ENCODE measurements around the gene PLTP.

DNA sequence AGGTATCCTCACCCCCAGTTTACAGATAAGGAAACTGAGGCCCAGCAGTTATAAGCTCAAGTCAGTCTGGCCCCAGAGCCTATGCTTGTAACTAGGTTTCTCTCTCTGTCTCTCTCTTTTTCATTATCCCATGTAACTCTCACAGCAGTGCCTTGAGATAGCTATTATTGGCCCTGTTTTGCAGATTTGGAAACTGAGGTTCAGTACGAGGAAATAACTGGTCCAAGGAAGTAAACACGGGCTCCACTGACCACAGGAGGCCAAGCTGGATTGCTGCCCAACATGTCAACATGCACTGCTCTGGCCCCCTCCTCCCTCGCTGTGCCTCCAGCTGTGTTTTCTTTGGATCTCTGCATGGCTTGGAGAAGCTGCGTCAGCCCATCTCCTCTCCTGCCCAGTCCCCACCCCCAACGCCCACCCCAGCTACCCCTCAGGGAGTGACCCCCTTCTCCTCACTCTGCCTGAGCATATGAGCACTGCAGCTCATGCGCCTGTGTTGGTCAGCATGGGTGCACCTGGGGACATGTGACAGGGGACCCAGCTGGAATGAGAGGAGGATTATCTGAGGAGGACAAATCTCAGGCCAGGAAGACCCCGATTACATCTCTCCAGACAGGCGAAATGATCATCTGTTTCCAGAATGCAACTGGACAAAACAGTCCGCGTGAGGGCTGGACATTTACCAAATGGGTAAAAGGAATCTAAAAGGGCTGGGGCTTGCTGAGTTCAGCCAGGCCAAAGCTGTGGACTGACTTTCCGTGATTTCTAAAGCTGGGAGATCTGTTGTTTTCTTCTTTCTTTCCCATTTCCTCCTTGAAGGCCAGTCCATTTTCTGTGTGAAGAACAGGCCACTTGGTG is 7.8 kb upstream of the PLTP start:
- TF ChIP-seq, protein P1, sequence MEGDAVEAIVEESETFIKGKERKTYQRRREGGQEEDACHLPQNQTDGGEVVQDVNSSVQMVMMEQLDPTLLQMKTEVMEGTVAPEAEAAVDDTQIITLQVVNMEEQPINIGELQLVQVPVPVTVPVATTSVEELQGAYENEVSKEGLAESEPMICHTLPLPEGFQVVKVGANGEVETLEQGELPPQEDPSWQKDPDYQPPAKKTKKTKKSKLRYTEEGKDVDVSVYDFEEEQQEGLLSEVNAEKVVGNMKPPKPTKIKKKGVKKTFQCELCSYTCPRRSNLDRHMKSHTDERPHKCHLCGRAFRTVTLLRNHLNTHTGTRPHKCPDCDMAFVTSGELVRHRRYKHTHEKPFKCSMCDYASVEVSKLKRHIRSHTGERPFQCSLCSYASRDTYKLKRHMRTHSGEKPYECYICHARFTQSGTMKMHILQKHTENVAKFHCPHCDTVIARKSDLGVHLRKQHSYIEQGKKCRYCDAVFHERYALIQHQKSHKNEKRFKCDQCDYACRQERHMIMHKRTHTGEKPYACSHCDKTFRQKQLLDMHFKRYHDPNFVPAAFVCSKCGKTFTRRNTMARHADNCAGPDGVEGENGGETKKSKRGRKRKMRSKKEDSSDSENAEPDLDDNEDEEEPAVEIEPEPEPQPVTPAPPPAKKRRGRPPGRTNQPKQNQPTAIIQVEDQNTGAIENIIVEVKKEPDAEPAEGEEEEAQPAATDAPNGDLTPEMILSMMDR (IDR thresholded peaks at IDR 0.05; ENCODE audit: extremely low read depth in 1 of 2, insufficient read depth in 1 of 2, low read depth in 1 of 2, low read length in 2 of 2): no peak
- TF ChIP-seq EZH2 (IDR thresholded peaks at IDR 0.05; ENCODE audit: borderline replicate concordance, low read depth, low read length, severe bottlenecking) (no peak), POLR2AphosphoS5 (IDR thresholded peaks at IDR 0.05; ENCODE audit: insufficient read depth, low read depth, low read length) (peak; percentile 61)
